Activated naive CD4-positive, alpha-beta T cell treated with anti-CD3 and anti-CD28 coated beads, Interleukin-2, amount 50 U/mL, for 72 hours (primary cell): ENCODE data around the gene MYO1G. TPM values are rescaled to one million over a fixed set of nuclear protein-coding genes. Genes with fewer than 3 reads are reported as not detected.
"Not testable (repeated sequence)": the region's sequence is repeated elsewhere in the genome, so short reads cannot be mapped to it uniquely, and the experiment has no call there.

ENCODE experiments used
- ATAC-seq, 2 donors: fragments of 150-1000 bp; cut with Tn5 transposase; 2 replicates each; pipeline ENCODE4 v1.10.0; 2021; ENCODE audit warnings: mild to moderate bottlenecking in 2 of 2, moderate library complexity in 2 of 2
- DNase-seq, 2 donors: peaks; one replicate each; pipeline ENCODE4 v3.0.0; 2021 to 2022; ENCODE audit warnings: low spot score in 2 of 2
- H3K27ac Mint-ChIP-seq, 2 donors: one replicate each; pipeline ENCODE4 v1.8.0; 2022; ENCODE audit warnings: mild to moderate bottlenecking in 2 of 2, mixed read lengths in 2 of 2
- H3K36me3 Mint-ChIP-seq, 2 donors: one replicate each; pipeline ENCODE4 v1.8.0; 2022; ENCODE audit warnings: mixed read lengths in 2 of 2
- H3K9me3 Mint-ChIP-seq, 2 donors: one replicate each; pipeline ENCODE4 v1.8.0; 2022; ENCODE audit warnings: mixed read lengths in 2 of 2
- total RNA-seq, 2 donors: library from RNA; stranded (reverse); gene quantifications; one replicate each; pipeline ENCODE4 v1.2.3, GENCODE V29; 2022

The MYO1G gene
- total RNA-seq, 2 donors from 2014 or later, result 361 to 532 TPM

- Mint-ChIP-seq H3K36me3 (no peaks in the 10 kb centered on the region), H3K27ac (no peak overlapping the region), H3K9me3 (no peaks in the 10 kb centered on the region)
- no peak for DNase-seq
- ATAC-seq, result no peak
Measured at GRCh38 chr7:44937426-44937825, 41.4 kb downstream of the MYO1G start.

- no peaks in the 10 kb centered on the region for H3K9me3 Mint-ChIP-seq
- H3K27ac Mint-ChIP-seq, result no peak overlapping the region
- no peaks in the 10 kb centered on the region for H3K36me3 Mint-ChIP-seq
- ATAC-seq, result peak in 1 of 2 donors; percentile 70
- no peak for DNase-seq
Measured at GRCh38 chr7:44936322-44936721, 42.5 kb downstream of the MYO1G start.

GRCh38 chr7:44935583-44935982 is 43.2 kb downstream of the MYO1G start:
- DNase-seq (no peak), ATAC-seq (no peak)
- Mint-ChIP-seq H3K36me3 (no peaks in the 10 kb centered on the region), H3K27ac (peak overlapping the region in 1 of 2 donors; percentile 59), H3K9me3 (no peaks in the 10 kb centered on the region)

- H3K27ac Mint-ChIP-seq, result peak overlapping the region in 1 of 2 donors; percentile 59
- no peaks in the 10 kb centered on the region for H3K36me3 Mint-ChIP-seq
- DNase-seq (no peak), ATAC-seq (no peak)
- no peaks in the 10 kb centered on the region for H3K9me3 Mint-ChIP-seq
Measured at GRCh38 chr7:44935016-44935415, 43.8 kb downstream of the MYO1G start.

- not testable (repeated sequence) for DNase-seq, ATAC-seq, H3K27ac Mint-ChIP-seq, H3K36me3 Mint-ChIP-seq, H3K9me3 Mint-ChIP-seq
Measured at GRCh38 chr7:44934510-44934909, 44.3 kb downstream of the MYO1G start.

- Mint-ChIP-seq H3K9me3 (no peaks in the 10 kb centered on the region), H3K27ac (no peak overlapping the region), H3K36me3 (no peaks in the 10 kb centered on the region)
- DNase-seq (no peak), ATAC-seq (no peak)
Measured at GRCh38 chr7:44930921-44931320, 47.9 kb downstream of the MYO1G start.

GRCh38 chr7:44922351-44922694 is 56.5 kb downstream of the MYO1G start:
- ATAC-seq (peak; percentile 12 to 52), DNase-seq (no peak)
- Mint-ChIP-seq H3K36me3 (no peaks in the 10 kb centered on the region), H3K27ac (peak overlapping the region in 1 of 2 donors; percentile 90), H3K9me3 (no peaks in the 10 kb centered on the region)

GRCh38 chr7:44921607-44922350 is 57.0 kb downstream of the MYO1G start:
- H3K27ac Mint-ChIP-seq, result peak overlapping the region in 1 of 2 donors; percentile 90
- ATAC-seq, result peak; percentile 98 to 99
- H3K9me3 Mint-ChIP-seq, result no peaks in the 10 kb centered on the region
- no peaks in the 10 kb centered on the region for H3K36me3 Mint-ChIP-seq
- peak; percentile 91 to 100 for DNase-seq

- Mint-ChIP-seq H3K27ac (peak overlapping the region in 1 of 2 donors; percentile 90), H3K36me3 (no peaks in the 10 kb centered on the region), H3K9me3 (no peaks in the 10 kb centered on the region)
- DNase-seq (no peak), ATAC-seq (no peak)
Measured at GRCh38 chr7:44920119-44920518, 58.7 kb downstream of the MYO1G start.

GRCh38 chr7:44918029-44918428 is 60.8 kb downstream of the MYO1G start:
- no peak overlapping the region for H3K27ac Mint-ChIP-seq
- no peak for DNase-seq
- no peaks in the 10 kb centered on the region for H3K9me3 Mint-ChIP-seq
- ATAC-seq, result no peak
- no peaks in the 10 kb centered on the region for H3K36me3 Mint-ChIP-seq

- ATAC-seq, result no peak
- DNase-seq, result no peak
- Mint-ChIP-seq H3K9me3 (no peaks in the 10 kb centered on the region), H3K36me3 (no peaks in the 10 kb centered on the region), H3K27ac (peak overlapping the region; percentile 29 to 97)
Measured at GRCh38 chr7:44917465-44917864, 61.4 kb downstream of the MYO1G start.

- no peaks in the 10 kb centered on the region for H3K36me3 Mint-ChIP-seq
- DNase-seq, result peak; percentile 52 to 88
- no peaks in the 10 kb centered on the region for H3K9me3 Mint-ChIP-seq
- peak overlapping the region; percentile 25 to 97 for H3K27ac Mint-ChIP-seq
- ATAC-seq, result peak; percentile 99 to 100
Measured at GRCh38 chr7:44914992-44915607, 63.7 kb downstream of the MYO1G start.

- Mint-ChIP-seq H3K36me3 (no peaks in the 10 kb centered on the region), H3K27ac (peak overlapping the region; percentile 85 to 97), H3K9me3 (no peaks in the 10 kb centered on the region)
- no peak for ATAC-seq
- DNase-seq, result no peak
Measured at GRCh38 chr7:44912775-44913347, 66.0 kb downstream of the MYO1G start.

Other genes starting within 250 kb of the MYO1G start
- gene ZMIZ2, start 230.2 kb downstream of the MYO1G start, total RNA-seq, result 100 to 1,000 TPM; 124 to 176 TPM
- gene PPIA, start 182.3 kb downstream of the MYO1G start, total RNA-seq, result 1,000 to 10,000 TPM; 2,757 to 2,768 TPM
- 100 to 1,000 TPM; 264 to 330 TPM for gene H2AZ2, start 130.9 kb downstream of the MYO1G start, total RNA-seq
- gene PURB, start 93.5 kb downstream of the MYO1G start, total RNA-seq, result 10 to 100 TPM; 18.0 to 22.0 TPM
- 100 to 1,000 TPM in 1 of 2 donors, 10 to 100 TPM in 1; 79.2 to 130 TPM for gene CCM2, start 21.2 kb upstream of the MYO1G start, total RNA-seq
- gene NACAD, start 110.0 kb upstream of the MYO1G start, total RNA-seq, result under 1 TPM; 0.09 to 0.19 TPM
- 100 to 1,000 TPM; 138 to 184 TPM for gene TBRG4, start 132.7 kb upstream of the MYO1G start, total RNA-seq
- under 1 TPM in 1 of 2 donors, not detected in 1; 0.50 TPM for gene RAMP3, start 178.8 kb upstream of the MYO1G start, total RNA-seq